HepG2 (cell line): ENCODE results near the gene RERG. TPM values are rescaled to one million over a fixed set of nuclear protein-coding genes. Genes with fewer than 3 reads are reported as not detected.

ENCODE experiments used
- ATAC-seq: fragments of 200-7000 bp; cut with Tn5 transposase; 3 replicates; pipeline ENCODE4 v1.9.1; 2020; ENCODE audit warnings: mild to moderate bottlenecking, moderate library complexity
- BruUV-seq: library from RNA; stranded (reverse); fragments of 400-500 nt; replicated peaks from 2 replicates; lab custom pipeline; 2021; lab: Mats Ljungman, UMichigan
- CTCF ChIA-PET: fragments of 300-600 bp; formaldehyde crosslinking; extraction: SDS; loops from one replicate; lab custom pipeline; 2021; ENCODE audit warnings: low total read pairs, inconsistent platforms, low intra/inter-chr PET ratio; lab: Yijun Ruan, JAX
- POLR2A ChIA-PET: fragments of 350-600 bp; sonication (Branson Sonifier 250); formaldehyde crosslinking; loops from one replicate; lab custom pipeline; 2020; ENCODE audit warnings: antibody characterized with exemption, inconsistent platforms; lab: Yijun Ruan, JAX
- DNase-seq: peaks from one replicate; pipeline ENCODE4 v3.0.0-alpha.2; 2015; ENCODE audit warnings: low spot score
- FAIRE-seq: peaks from 3 replicates; lab custom pipeline; 2011; peaks lifted over from hg19 to GRCh38; lab: Jason Lieb, UNC
- H2AFZ ChIP-seq: one replicate; pipeline ENCODE4 v1.6.1; 2011; ENCODE audit warnings: low read length, inconsistent platforms
- H3K27ac ChIP-seq: fragments of 300-600 bp; 3 replicates; pipeline ENCODE4 v1.8.0; 2011; ENCODE audit warnings: mixed run types, mild to moderate bottlenecking, mixed read lengths, low read length, inconsistent platforms; ENCODE audit not compliant: insufficient read depth; ENCODE audit errors: extremely low read length
- H3K27me3 ChIP-seq, 2 experiments: fragments of 200-600 bp in 1 of 2; 2 replicates in 1 of 2; 3 replicates in 1 of 2; pipeline versions ENCODE4 v1.6.0 to v1.8.0; 2011; ENCODE audit warnings: low read length in 2 of 2, mild to moderate bottlenecking in 2 of 2, moderate library complexity in 2 of 2, inconsistent platforms in 1 of 2; ENCODE audit not compliant: insufficient read depth in 2 of 2, control insufficient read depth in 1 of 2
- H3K36me3 ChIP-seq, 2 experiments: fragments of 200-600 bp in 1 of 2; replicated peaks in 1 of 2; 2 replicates in 1 of 2; 3 replicates in 1 of 2; pipeline versions ENCODE4 v1.5.1 to v1.8.0; 2011; ENCODE audit warnings: low read length in 2 of 2, inconsistent platforms in 1 of 2; ENCODE audit not compliant: insufficient read depth in 2 of 2, control insufficient read depth in 1 of 2
- H3K4me1 ChIP-seq: 2 replicates; pipeline ENCODE4 v1.5.1; 2012; ENCODE audit warnings: low read length, inconsistent platforms; ENCODE audit not compliant: insufficient read depth
- H3K4me2 ChIP-seq: 2 replicates; pipeline ENCODE4 v1.6.0; 2011; ENCODE audit warnings: low read depth, low read length, inconsistent platforms
- H3K4me3 ChIP-seq, 3 experiments: fragments of 200-600 bp in 1 of 3; sonication (generic), shearing (Covaris generic) in 1 of 3; replicated peaks in 1 of 3; 2 replicates each; pipeline ENCODE4 v1.5.1; 2011 to 2016; ENCODE audit warnings: low read length in 3 of 3, inconsistent platforms in 2 of 3, low read depth in 2 of 3, mild to moderate bottlenecking in 2 of 3, control low read depth in 1 of 3, mixed read lengths in 1 of 3; ENCODE audit not compliant: insufficient read depth in 1 of 3
- H3K79me2 ChIP-seq: one replicate; pipeline ENCODE4 v1.6.1; 2011; ENCODE audit warnings: low read length, inconsistent platforms; ENCODE audit not compliant: insufficient read depth
- H3K9ac ChIP-seq: 2 replicates; pipeline ENCODE4 v1.6.0; 2011; ENCODE audit warnings: mild to moderate bottlenecking, low read depth, low read length, inconsistent platforms; ENCODE audit not compliant: insufficient read depth
- H3K9me3 ChIP-seq: 2 replicates; pipeline ENCODE4 v1.5.1; 2012; ENCODE audit warnings: mild to moderate bottlenecking, low read length
- H4K20me1 ChIP-seq: 2 replicates; pipeline ENCODE4 v1.6.0; 2011; ENCODE audit warnings: inconsistent platforms, mild to moderate bottlenecking, low read length, moderate library complexity; ENCODE audit not compliant: insufficient read depth
- AGO2 ChIP-seq: fragments of 200-400 bp; formaldehyde crosslinking; optimal IDR thresholded peaks from 2 replicates; pipeline ENCODE3; 2017; ENCODE audit warnings: mild to moderate bottlenecking, low read depth, low read length, moderate library complexity
- ISX ChIP-seq: sonication (generic); formaldehyde crosslinking; conservative IDR thresholded peaks from 2 replicates; pipeline ENCODE4 v1.5.0; 2020; ENCODE audit warnings: missing genetic modification reagents
- KAT8 ChIP-seq: IDR thresholded peaks from 2 replicates; pipeline ENCODE4 v1.6.1; 2016; ENCODE audit warnings: missing genetic modification reagents, missing compliant biosample characterization
- KLF9 ChIP-seq: IDR thresholded peaks from 2 replicates; pipeline ENCODE4 v1.6.1; 2016; ENCODE audit warnings: low read depth
- MAZ ChIP-seq, 2 experiments: sonication (generic) in 1 of 2; formaldehyde crosslinking in 1 of 2; IDR thresholded peaks; 2 replicates each; pipeline versions ENCODE4 v1.5.0 to v1.6.1; 2012 to 2020; ENCODE audit warnings: low read depth in 2 of 2, mild to moderate bottlenecking in 2 of 2, borderline replicate concordance in 1 of 2, improper control_type of control experiment in 1 of 2, low read length in 1 of 2, missing genetic modification reagents in 1 of 2, moderate library complexity in 1 of 2
- NCOA1 ChIP-seq: sonication (generic); formaldehyde crosslinking; IDR thresholded peaks from 2 replicates; pipeline ENCODE4 v1.9.0; 2021; ENCODE audit warnings: missing genetic modification reagents
- ZKSCAN1 ChIP-seq: fragments of 150-350 bp; IDR thresholded peaks from 2 replicates; pipeline ENCODE4 v1.6.1; 2014; ENCODE audit warnings: low read length
- ZNF317 ChIP-seq: sonication (generic); formaldehyde crosslinking; IDR thresholded peaks from 2 replicates; pipeline ENCODE4 v1.5.0; 2020; ENCODE audit warnings: mild to moderate bottlenecking, missing genetic modification reagents
- ZNF501 ChIP-seq: sonication (generic); formaldehyde crosslinking; IDR thresholded peaks from 2 replicates; pipeline ENCODE4 v1.5.1; 2020; ENCODE audit warnings: mild to moderate bottlenecking, moderate library complexity, missing genetic modification reagents
- ZNF546 ChIP-seq: sonication (generic); formaldehyde crosslinking; conservative IDR thresholded peaks from 2 replicates; pipeline ENCODE4 v1.8.1; 2023; ENCODE audit warnings: mild to moderate bottlenecking, missing genetic modification reagents
- ZNF605 ChIP-seq: sonication (generic); formaldehyde crosslinking; IDR thresholded peaks from 2 replicates; pipeline ENCODE4 v1.8.0; 2022; ENCODE audit warnings: mild to moderate bottlenecking, missing genetic modification reagents
- ZNF792 ChIP-seq: IDR thresholded peaks from 2 replicates; pipeline ENCODE4 v1.6.1; 2016
- ZNF841 ChIP-seq: sonication (generic); formaldehyde crosslinking; IDR thresholded peaks from 2 replicates; pipeline ENCODE4 v1.8.1; 2023; ENCODE audit warnings: missing genetic modification reagents, borderline replicate concordance
- WGBS: methylation state at CpG from one replicate; pipeline ENCODE4 v1.1.6; 2017; ENCODE audit warnings: low lambda C conversion rate; 5-methylcytosine and 5-hydroxymethylcytosine counted together
- in situ Hi-C: cut with HindIII; loops from 2 replicates; pipeline ENCODE4 v1.10.0; 2017; ENCODE audit warnings: low pct_unique_long_range_greater_than_20kb; ENCODE audit not compliant: extremely low pct_ligation_motif_present
- intact Hi-C: fragments of 100-400 bp; cut with micrococcal nuclease; formaldehyde crosslinking; loops from one replicate; pipeline ENCODE4 v1.10.0; 2022; ENCODE audit not compliant: unreplicated experiment
- polyA plus RNA-seq, 8 experiments: library from polyadenylated mRNA; depleted of rRNA in 3 of 8; stranded (reverse) in 7 of 8; unstranded in 1 of 8; fragments of >200 nt; fragmentation: Illumina TruSeq in 4 of 8; extraction: Trizol in 4 of 8; gene quantifications; 2 replicates each; pipeline versions ENCODE4 v1.2.1 to v1.2.3, GENCODE V29; 2011 to 2016; ENCODE audit warnings: low read depth in 4 of 8, missing spikeins in 1 of 8, mixed read lengths in 1 of 8; ENCODE audit not compliant: insufficient read depth in 1 of 8
- total RNA-seq, 5 experiments: library from RNA; depleted of rRNA; stranded (reverse); fragments of >200 nt; fragmentation: Illumina TruSeq; extraction: Trizol; gene quantifications; 2 replicates each; pipeline ENCODE4 v1.2.3, GENCODE V29; 2016; ENCODE audit warnings: low read depth in 1 of 5
- TF ChIP-seq, protein P1 (sequence below): sonication (generic); formaldehyde crosslinking; IDR thresholded peaks from 2 replicates; pipeline ENCODE4 v1.4.0; 2020; ENCODE audit warnings: mild to moderate bottlenecking, missing genetic modification reagents
- TF ChIP-seq, protein P2 (sequence below): IDR thresholded peaks from 2 replicates; pipeline ENCODE4 v1.6.1; 2018; ENCODE audit warnings: missing genetic modification reagents
- TF ChIP-seq, protein P3 (sequence below): sonication (generic); formaldehyde crosslinking; IDR thresholded peaks from 2 replicates; pipeline ENCODE4 v1.4.0; 2020; ENCODE audit warnings: missing genetic modification reagents
- TF ChIP-seq, protein P4 (sequence below): sonication (generic); formaldehyde crosslinking; IDR thresholded peaks from 2 replicates; pipeline ENCODE4 v1.4.0; 2020; ENCODE audit warnings: mild to moderate bottlenecking, missing genetic modification reagents

Gene RERG
- total and polyA plus RNA-seq, 2 of the 13 experiments (the other 11 are each of a cell fraction or from before 2014, with no cell fraction given) = not detected

DNA sequence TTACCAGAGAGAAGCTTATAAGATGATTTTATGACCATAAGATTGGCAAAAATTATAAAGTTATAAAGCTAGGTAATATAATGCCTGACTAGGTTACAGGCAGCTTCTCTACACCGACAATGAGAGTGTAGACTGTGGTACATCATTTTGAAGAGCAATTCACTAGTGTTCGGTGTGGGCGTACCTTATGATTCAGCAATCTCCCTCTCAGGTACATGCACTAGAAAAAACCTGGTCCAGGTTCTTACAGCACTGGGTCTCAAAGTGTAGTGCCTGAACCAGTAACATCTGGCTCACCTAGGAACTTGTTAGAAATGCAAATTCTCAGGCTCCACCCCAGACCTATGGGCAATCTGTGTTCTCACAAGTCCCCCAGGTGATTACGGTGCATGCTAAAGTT is 106.7 kb downstream of the RERG start:
- DNase-seq = no peak
- Histone ChIP-seq H3K36me3 (no peaks in the 10 kb centered on the region), H3K27me3 (no peaks in the 10 kb centered on the region), H3K4me1 (no peaks in the 10 kb centered on the region), H3K9ac (no peak overlapping the region), H3K79me2 (no peaks in the 10 kb centered on the region), H3K9me3 (no peaks in the 10 kb centered on the region), H4K20me1 (no peaks in the 10 kb centered on the region), H3K27ac (no peak overlapping the region), H3K4me2 (no peak overlapping the region), H2AFZ (no peak overlapping the region), H3K4me3 (no peak overlapping the region)
- no peak for FAIRE-seq
- in situ Hi-C loops (no loop called here), intact Hi-C loops (no loop called here)
- CTCF ChIA-PET = no interaction called here
- POLR2A ChIA-PET = no interaction called here
- BruUV-seq = no TSS peak
- no peak for ATAC-seq
- 12% methylated on average over 4 of the region's 4 CpGs for WGBS
- TF ChIP-seq NCOA1 (CRISPR knock-in tag) (no peak), ZNF546 (CRISPR knock-in tag) (no peak), ZNF317 (CRISPR knock-in tag) (no peak)

DNA sequence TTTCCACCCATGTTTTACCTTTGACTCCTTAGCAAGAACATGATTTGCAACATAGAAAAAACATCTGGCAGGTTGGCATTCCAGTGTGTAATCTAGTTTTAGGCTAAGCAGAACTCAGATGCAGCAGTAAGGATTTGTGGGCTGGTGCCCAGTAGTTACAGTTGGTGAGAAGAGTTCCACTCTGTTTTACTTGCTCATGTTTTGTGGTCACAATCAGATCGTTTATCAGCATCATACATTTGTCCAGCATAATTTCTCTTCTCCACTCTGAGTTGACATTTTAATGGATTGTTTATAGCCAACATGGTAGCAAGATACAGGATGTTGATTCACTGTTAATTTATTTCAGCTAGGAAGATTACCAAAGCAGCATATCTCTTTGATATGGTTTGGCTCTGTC is 128.4 kb downstream of the RERG start:
- no peak overlapping the region for H3K9ac ChIP-seq
- ATAC-seq (no peak), DNase-seq (no peak), FAIRE-seq (no peak)
- 0% methylated on average over 1 of the region's 1 CpG for WGBS
- intact Hi-C loops = no loop called here
- no peak overlapping the region for H2AFZ ChIP-seq
- H3K9me3 ChIP-seq = no peaks in the 10 kb centered on the region
- H3K4me3 ChIP-seq = no peak overlapping the region
- H3K79me2 ChIP-seq = no peaks in the 10 kb centered on the region
- H4K20me1 ChIP-seq = no peaks in the 10 kb centered on the region
- H3K4me1 ChIP-seq = no peaks in the 10 kb centered on the region
- no TSS peak for BruUV-seq
- no peak overlapping the region for H3K27ac ChIP-seq
- no peaks in the 10 kb centered on the region for H3K36me3 ChIP-seq
- ChIA-PET POLR2A (no interaction called here), CTCF (no interaction called here)
- no peak overlapping the region for H3K4me2 ChIP-seq
- in situ Hi-C loops = no loop called here
- no peaks in the 10 kb centered on the region for H3K27me3 ChIP-seq
- TF ChIP-seq ISX (CRISPR knock-in tag) = no peak
- TF ChIP-seq MAZ (IDR thresholded peaks at IDR 0.05; ENCODE audit: borderline replicate concordance, low read depth, low read length) = no peak
- TF ChIP-seq MAZ (CRISPR knock-in tag; IDR thresholded peaks at IDR 0.05; ENCODE audit: low read depth) = no peak
- TF ChIP-seq, protein P1, sequence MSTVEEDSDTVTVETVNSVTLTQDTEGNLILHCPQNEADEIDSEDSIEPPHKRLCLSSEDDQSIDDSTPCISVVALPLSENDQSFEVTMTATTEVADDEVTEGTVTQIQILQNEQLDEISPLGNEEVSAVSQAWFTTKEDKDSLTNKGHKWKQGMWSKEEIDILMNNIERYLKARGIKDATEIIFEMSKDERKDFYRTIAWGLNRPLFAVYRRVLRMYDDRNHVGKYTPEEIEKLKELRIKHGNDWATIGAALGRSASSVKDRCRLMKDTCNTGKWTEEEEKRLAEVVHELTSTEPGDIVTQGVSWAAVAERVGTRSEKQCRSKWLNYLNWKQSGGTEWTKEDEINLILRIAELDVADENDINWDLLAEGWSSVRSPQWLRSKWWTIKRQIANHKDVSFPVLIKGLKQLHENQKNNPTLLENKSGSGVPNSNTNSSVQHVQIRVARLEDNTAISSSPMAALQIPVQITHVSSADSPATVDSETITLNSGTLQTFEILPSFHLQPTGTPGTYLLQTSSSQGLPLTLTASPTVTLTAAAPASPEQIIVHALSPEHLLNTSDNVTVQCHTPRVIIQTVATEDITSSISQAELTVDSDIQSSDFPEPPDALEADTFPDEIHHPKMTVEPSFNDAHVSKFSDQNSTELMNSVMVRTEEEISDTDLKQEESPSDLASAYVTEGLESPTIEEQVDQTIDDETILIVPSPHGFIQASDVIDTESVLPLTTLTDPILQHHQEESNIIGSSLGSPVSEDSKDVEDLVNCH (CRISPR knock-in tag) = no peak
- TF ChIP-seq ZNF841 = no peak
- no peak for TF ChIP-seq ZNF605 (CRISPR knock-in tag)
- TF ChIP-seq, protein P2, sequence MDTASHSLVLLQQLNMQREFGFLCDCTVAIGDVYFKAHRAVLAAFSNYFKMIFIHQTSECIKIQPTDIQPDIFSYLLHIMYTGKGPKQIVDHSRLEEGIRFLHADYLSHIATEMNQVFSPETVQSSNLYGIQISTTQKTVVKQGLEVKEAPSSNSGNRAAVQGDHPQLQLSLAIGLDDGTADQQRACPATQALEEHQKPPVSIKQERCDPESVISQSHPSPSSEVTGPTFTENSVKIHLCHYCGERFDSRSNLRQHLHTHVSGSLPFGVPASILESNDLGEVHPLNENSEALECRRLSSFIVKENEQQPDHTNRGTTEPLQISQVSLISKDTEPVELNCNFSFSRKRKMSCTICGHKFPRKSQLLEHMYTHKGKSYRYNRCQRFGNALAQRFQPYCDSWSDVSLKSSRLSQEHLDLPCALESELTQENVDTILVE (CRISPR knock-in tag) = no peak
- TF ChIP-seq ZNF501 = no peak
- no peak for TF ChIP-seq KLF9 (CRISPR knock-in tag)
- TF ChIP-seq, protein P3, sequence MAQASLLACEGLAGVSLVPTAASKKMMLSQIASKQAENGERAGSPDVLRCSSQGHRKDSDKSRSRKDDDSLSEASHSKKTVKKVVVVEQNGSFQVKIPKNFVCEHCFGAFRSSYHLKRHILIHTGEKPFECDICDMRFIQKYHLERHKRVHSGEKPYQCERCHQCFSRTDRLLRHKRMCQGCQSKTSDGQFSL (CRISPR knock-in tag) = no peak
- TF ChIP-seq, protein P4, sequence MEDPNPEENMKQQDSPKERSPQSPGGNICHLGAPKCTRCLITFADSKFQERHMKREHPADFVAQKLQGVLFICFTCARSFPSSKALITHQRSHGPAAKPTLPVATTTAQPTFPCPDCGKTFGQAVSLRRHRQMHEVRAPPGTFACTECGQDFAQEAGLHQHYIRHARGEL (CRISPR knock-in tag) = no peak
- TF ChIP-seq ZKSCAN1 = no peak
- TF ChIP-seq AGO2 = no peak
- no peak for TF ChIP-seq ZNF792 (CRISPR knock-in tag)
- no peak for TF ChIP-seq KAT8 (CRISPR knock-in tag)
